ENCODE measurements around the gene NGB. TPM values are rescaled to one million over a fixed set of nuclear protein-coding genes. Genes with fewer than 3 reads are reported as not detected.

The NGB gene
- total RNA-seq, 1 donor from 2014 or later, result 0.12 TPM

DNA sequence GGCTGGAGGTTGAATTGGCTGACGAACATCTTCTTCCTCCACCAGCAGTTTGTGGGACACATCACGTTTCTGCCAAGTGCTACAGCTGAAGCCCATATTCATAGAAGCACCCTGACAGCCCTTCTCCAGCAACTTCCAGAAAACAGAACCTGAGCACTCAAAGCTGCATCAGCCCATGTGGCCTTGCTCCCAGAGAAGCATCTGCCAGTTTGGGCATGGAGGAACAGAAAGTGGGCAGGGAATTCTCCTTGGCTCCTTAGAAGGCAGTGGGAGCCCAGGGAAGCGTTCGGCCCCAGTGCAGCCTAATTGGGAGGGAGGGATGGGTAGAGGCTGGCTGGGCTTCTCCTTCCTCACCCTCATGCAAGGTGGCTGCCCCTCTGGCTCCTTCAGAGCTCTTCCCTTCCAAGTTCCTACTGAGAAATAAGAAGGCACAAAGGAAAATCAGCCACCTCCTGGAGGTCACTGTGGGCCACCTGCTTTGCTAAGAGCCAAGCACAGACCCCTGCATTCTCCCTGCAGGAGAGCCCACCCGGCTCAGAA, 4.1 kb upstream of the NGB start:
- no peak overlapping the region for H3K4me3 ChIP-seq (ENCODE audit: low read depth, low read length)
- no peak for TF ChIP-seq CTCF (conservative IDR thresholded peaks at IDR 0.05; ENCODE audit: low read depth, low read length)
- no peak for DNase-seq (ENCODE audit: low read depth)

DNA sequence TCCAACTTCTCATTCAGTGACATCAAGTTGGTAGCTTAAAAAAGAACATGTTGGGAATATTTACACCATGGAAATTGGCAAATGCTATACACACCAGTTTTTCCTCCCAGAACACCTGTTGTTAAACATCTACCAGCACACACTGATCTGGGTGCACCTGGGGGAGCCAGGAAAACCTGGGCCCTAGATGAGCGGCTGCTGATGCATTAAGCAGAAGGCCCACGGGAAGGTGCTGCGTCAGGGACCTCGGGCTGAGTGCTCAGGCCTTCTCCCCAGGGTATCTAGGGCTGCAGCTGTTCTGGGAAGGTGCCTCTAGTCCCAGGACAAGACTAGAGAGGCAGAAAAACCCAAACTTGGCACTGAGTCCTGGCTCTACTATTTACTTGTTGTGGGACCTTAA, 2.8 kb upstream of the NGB start:
- TF ChIP-seq CTCF (conservative IDR thresholded peaks at IDR 0.05; ENCODE audit: low read depth, low read length), result no peak
- no peak for DNase-seq (ENCODE audit: low read depth)

GRCh38 chr14:77272261-77272660, 1.3 kb upstream of the NGB start:
- DNase-seq (ENCODE audit: low read depth), result no peak
- H3K4me3 ChIP-seq (ENCODE audit: low read depth, low read length), result no peak overlapping the region
- no peak for TF ChIP-seq CTCF (conservative IDR thresholded peaks at IDR 0.05; ENCODE audit: low read depth, low read length)

More for the DNA sequence above, 2.8 kb upstream of the NGB start:
- H3K4me3 ChIP-seq (ENCODE audit: low read depth, low read length), result no peak overlapping the region

DNA sequence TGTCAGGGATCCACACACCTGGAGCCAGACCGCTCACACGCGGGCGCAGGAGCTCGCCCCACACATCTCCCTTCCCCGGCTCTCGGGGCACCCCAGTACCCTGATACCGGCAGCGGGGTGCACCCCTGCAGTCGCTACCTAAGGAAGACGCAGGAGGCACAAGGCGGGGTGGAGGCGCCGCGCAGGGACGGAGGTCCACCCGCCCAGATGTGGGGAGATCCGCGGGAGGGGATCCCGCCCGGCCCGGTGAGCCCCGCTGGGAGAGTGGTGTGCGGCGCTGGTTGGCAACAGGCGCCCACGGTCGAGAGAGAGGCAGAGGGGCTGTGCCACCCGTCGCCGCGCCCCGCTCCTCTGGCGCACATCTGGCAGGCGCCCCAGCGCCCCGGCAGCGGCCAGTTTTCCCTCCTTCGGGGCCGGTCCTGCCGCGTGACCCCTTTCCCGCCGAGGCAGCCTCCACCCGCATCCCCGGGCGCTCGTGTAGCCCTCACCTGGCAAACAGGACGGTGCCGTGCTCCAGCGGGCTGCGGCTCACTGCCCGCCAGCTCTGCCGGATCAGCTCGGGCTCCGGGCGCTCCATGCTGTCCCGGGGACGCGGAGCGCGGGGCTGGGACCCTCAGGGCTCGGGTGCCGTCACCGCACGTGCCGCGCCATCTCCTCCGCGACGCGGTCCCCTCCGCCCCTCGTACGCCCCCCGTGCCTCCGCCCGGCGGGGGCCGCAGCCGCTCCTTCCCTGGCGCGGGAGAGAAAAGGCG, 469 bp downstream of the NGB start:
- no peak overlapping the region for H3K4me3 ChIP-seq (ENCODE audit: low read depth, low read length)
- no peak for DNase-seq (ENCODE audit: low read depth)
- TF ChIP-seq CTCF (conservative IDR thresholded peaks at IDR 0.05; ENCODE audit: low read depth, low read length), result no peak

GRCh38 chr14:77268989-77269600, 1.9 kb downstream of the NGB start:
- DNase-seq (ENCODE audit: low read depth), result no peak
- no peak for TF ChIP-seq CTCF (conservative IDR thresholded peaks at IDR 0.05; ENCODE audit: low read depth, low read length)
- H3K4me3 ChIP-seq (ENCODE audit: low read depth, low read length), result no peak overlapping the region

GRCh38 chr14:77267937-77268699, 2.9 kb downstream of the NGB start:
- no peak for DNase-seq (ENCODE audit: low read depth)
- no peak for TF ChIP-seq CTCF (conservative IDR thresholded peaks at IDR 0.05; ENCODE audit: low read depth, low read length)
- H3K4me3 ChIP-seq (ENCODE audit: low read depth, low read length), result no peak overlapping the region
